Measurements from ENCODE around the gene TMPRSS11F. TPM values are rescaled to one million over a fixed set of nuclear protein-coding genes. Genes with fewer than 3 reads are reported as not detected.

TMPRSS11F gene
- total RNA-seq, 4 donors from 2014 or later = not detected

GRCh38 chr4:68077737-68078136 lies 51.9 kb downstream of the TMPRSS11F start:
- DNase-seq = no peak
- in situ Hi-C loops (cut with MboI; ENCODE audit: low pct_ligation_motif_present in 1 of 4, low pct_unique_long_range_greater_than_20kb in 1 of 4, low sequenced_read_pairs in 3 of 4) (no loop called here), intact Hi-C loops (cut with DNase I; ENCODE audit: low total_unique reads) (no loop called here)
- 83 to 100% methylated on average over 1 to 8 of the region's 8 CpGs for whole genome bisulfite sequencing, 2 donors (ENCODE audit: low coverage in 1 of 2)
- no peaks in the 10 kb centered on the region for H3K4me1 ChIP-seq
- no peaks in the 10 kb centered on the region for H3K27me3 ChIP-seq
- H3K27ac ChIP-seq = no peak overlapping the region
- H3K4me3 ChIP-seq = no peak overlapping the region
- no peaks in the 10 kb centered on the region for H3K9me3 ChIP-seq
- no peak for TF ChIP-seq CTCF (IDR thresholded peaks at IDR 0.05)
- no peak for TF ChIP-seq POLR2AphosphoS5 (IDR thresholded peaks at IDR 0.05)
- TF ChIP-seq EP300 (IDR thresholded peaks at IDR 0.05; ENCODE audit: low read depth) = no peak
- no peak for TF ChIP-seq POLR2A (IDR thresholded peaks at IDR 0.05)
- H3K36me3 ChIP-seq = no peaks in the 10 kb centered on the region

GRCh38 chr4:68077301-68077700 lies 52.4 kb downstream of the TMPRSS11F start:
- Histone ChIP-seq H3K36me3 (no peaks in the 10 kb centered on the region), H3K27me3 (no peaks in the 10 kb centered on the region), H3K4me3 (no peak overlapping the region), H3K27ac (no peak overlapping the region), H3K4me1 (no peaks in the 10 kb centered on the region), H3K9me3 (no peaks in the 10 kb centered on the region)
- TF ChIP-seq EP300 (IDR thresholded peaks at IDR 0.05; ENCODE audit: low read depth) = no peak
- no peak for TF ChIP-seq POLR2A (IDR thresholded peaks at IDR 0.05)
- no peak for TF ChIP-seq CTCF (IDR thresholded peaks at IDR 0.05)
- no peak for TF ChIP-seq POLR2AphosphoS5 (IDR thresholded peaks at IDR 0.05)
- no peak for DNase-seq
- intact Hi-C loops (cut with DNase I; ENCODE audit: low total_unique reads) (no loop called here), in situ Hi-C loops (cut with MboI; ENCODE audit: low pct_ligation_motif_present in 1 of 4, low pct_unique_long_range_greater_than_20kb in 1 of 4, low sequenced_read_pairs in 3 of 4) (no loop called here)

- H3K27ac ChIP-seq = no peak overlapping the region
- no peaks in the 10 kb centered on the region for H3K36me3 ChIP-seq
- no peak for DNase-seq
- H3K4me1 ChIP-seq = no peaks in the 10 kb centered on the region
- no peaks in the 10 kb centered on the region for H3K9me3 ChIP-seq
- intact Hi-C loops (cut with DNase I; ENCODE audit: low total_unique reads) (no loop called here), in situ Hi-C loops (cut with MboI; ENCODE audit: low pct_ligation_motif_present in 1 of 4, low pct_unique_long_range_greater_than_20kb in 1 of 4, low sequenced_read_pairs in 3 of 4) (no loop called here)
- TF ChIP-seq POLR2A (IDR thresholded peaks at IDR 0.05) (no peak), CTCF (IDR thresholded peaks at IDR 0.05) (no peak), EP300 (IDR thresholded peaks at IDR 0.05; ENCODE audit: low read depth) (no peak), POLR2AphosphoS5 (IDR thresholded peaks at IDR 0.05) (no peak)
- H3K27me3 ChIP-seq = no peaks in the 10 kb centered on the region
- H3K4me3 ChIP-seq = no peak overlapping the region
- whole genome bisulfite sequencing, 2 donors (ENCODE audit: low coverage in 1 of 2) = 77 to 85% methylated on average over 2 of the region's 2 CpGs
Measured at GRCh38 chr4:68076194-68076593, 53.5 kb downstream of the TMPRSS11F start.

- no peaks in the 10 kb centered on the region for H3K9me3 ChIP-seq
- in situ Hi-C loops (cut with MboI; ENCODE audit: low pct_ligation_motif_present in 1 of 4, low pct_unique_long_range_greater_than_20kb in 1 of 4, low sequenced_read_pairs in 3 of 4) = no loop called here
- no peak for DNase-seq
Measured at GRCh38 chr4:68074397-68074796, 55.3 kb downstream of the TMPRSS11F start.

More at GRCh38 chr4:68074397-68074796, 55.3 kb downstream of the TMPRSS11F start:
- Histone ChIP-seq H3K4me3 (no peak overlapping the region), H3K27me3 (no peaks in the 10 kb centered on the region), H3K36me3 (no peaks in the 10 kb centered on the region), H3K27ac (no peak overlapping the region), H3K4me1 (no peaks in the 10 kb centered on the region)
- no peak for TF ChIP-seq POLR2A (IDR thresholded peaks at IDR 0.05)
- no peak for TF ChIP-seq POLR2AphosphoS5 (IDR thresholded peaks at IDR 0.05)
- TF ChIP-seq CTCF (IDR thresholded peaks at IDR 0.05) = no peak
- no peak for TF ChIP-seq EP300 (IDR thresholded peaks at IDR 0.05; ENCODE audit: low read depth)
- intact Hi-C loops (cut with DNase I; ENCODE audit: low total_unique reads) = no loop called here
